ENCODE results near the gene TMEM145.
"Not testable (repeated sequence)": the region's sequence is repeated elsewhere in the genome, so short reads cannot be mapped to it uniquely, and the experiment has no call there.

Gene TMEM145

DNA sequence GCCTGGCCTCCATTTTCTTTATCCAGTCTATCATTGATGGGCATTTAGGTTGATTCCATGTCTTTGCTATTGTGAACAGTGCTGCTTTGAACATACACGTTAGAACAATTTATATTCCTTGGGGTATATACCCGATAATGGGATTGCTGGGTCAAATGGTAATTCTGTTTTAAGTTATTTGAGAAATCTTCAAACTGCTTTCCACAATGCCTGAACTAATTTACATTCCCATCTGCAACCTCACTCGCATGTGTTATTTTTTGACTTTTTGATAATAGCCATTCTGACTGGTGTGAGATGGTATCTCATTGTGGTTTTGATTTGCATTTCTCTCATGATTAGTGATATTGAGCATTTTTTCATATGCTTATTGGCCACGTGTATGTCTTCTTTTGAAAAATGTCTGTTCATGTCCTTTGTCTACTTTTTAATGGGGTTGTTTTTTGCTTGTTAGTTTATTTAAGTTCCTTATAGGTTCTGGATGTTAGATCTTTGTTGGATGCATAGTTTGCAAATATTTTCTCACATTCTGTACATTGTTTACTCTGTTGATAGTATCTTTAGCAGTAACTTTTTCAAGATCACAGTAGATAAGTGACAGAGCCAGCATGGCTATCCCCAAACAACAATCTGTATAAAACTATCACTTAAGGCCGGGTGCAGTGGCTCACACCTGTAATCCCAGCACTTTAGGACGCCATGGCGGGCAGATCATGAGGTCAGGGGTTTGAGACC is 26.2 kb downstream of the TMEM145 start:
- not testable (repeated sequence) for DNase-seq

DNA sequence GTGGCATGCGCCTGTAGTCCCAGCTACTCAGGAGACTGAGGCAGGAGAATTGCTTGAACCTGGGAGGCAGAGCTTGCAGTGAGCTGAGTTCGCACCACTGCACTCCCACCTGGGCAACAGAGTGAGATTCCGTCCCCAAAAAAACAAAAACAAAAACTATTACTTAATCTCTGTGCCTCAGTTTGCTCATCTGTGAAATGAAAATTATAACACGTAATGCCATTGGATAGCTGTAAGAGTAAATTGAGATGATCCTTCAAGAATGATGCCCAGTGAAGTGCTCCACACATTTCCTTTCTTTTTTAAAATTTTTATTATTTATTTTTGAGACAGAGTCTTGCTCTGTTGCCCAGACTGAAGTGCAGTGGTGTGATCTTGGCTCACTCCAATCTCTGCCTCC is 26.8 kb downstream of the TMEM145 start:
- not testable (repeated sequence) for DNase-seq

GRCh38 chr19:42343344-42344110 is 30.4 kb downstream of the TMEM145 start:
- DNase-seq, result no peak

DNA sequence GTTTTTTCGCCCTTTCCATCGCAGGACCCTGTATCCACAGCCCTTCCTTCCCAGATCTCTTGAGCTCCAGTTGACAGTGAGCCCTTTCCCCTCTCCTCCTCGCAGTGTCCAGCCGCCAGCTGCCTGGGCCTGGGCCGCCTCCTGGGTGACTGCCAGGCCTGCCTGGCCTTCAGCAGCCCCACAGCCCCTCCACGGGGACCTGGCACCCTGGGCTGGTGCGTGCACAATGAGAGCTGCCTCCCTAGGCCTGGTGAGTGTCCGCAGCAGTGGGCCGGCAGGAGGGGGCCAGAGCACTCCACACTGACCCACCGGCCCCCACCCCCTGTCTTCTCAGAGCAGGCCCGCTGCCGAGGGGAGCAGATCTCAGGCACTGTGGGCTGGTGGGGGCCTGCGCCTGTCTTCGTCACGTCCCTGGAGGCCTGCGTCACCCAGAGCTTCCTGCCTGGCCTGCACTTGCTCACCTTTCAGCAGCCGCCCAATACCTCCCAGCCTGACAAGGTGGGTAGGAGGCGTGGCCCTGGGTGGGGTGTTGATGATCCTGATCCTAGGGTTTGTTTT is 31.3 kb downstream of the TMEM145 start:
- no peak for DNase-seq

DNA sequence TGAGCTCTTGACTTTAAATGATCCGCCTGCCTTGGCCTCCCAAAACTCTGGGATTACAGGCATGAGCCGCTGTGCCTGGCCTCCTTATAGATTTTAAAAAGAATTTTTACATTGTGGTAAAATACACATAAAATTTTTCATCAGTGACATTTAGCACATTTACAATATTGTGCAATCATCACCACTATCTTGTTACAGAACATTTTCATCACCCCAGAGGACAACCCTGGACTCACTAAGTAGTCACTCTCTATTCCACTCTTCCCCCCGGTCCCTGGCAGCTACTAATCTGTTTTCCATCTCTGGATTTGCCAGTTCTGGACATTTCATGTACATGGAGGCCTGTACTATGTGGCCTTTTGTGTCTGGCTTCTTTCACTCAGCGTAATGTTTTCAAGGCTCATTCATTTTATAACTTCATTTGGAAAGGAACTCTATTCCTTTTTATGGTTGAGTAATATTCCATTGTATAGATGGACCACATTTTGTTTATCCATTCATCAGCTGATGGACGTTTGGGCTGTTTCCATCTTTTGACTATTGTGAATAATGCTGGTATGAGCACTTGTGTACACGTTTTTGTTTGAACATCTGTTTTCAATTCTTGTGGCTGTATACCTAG is 32.2 kb downstream of the TMEM145 start:
- peak in 1 of 4 experiments; percentile 7 for DNase-seq

GRCh38 chr19:42348211-42348610 is 35.1 kb downstream of the TMEM145 start:
- no peak for DNase-seq

DNA sequence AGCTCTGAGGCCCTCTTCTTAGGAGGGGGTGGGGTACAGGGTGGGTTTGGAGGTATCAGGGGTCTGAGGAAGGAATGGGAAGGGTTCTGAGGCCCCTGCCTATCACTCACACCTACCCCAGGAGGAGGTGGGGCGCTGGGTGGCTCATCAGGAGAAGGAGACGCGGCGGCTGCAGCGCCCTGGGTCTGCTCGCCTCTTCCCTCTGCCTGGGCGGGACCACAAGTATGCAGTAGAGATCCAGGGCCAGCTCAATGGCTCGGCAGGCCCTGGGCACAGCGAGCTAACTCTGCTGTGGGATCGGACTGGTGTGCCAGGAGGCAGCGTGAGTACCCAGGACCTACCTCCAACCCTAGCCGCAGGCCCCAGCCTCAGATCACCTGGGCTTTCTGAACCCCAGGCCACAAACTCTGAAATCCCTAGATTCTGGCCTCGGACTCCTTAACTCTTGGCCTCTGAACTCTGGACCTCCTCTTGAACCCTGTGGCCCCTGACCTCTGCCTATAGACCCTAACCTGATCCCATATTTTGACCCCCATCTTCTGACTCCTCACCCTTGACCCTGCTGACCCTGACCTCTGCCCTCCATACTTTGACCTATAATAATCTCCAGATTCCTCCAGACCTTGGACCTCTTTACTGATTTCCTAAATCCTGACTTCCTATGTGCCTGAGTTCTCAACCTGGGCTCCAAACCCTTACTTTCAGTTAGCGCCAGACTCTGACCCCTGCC is 36.4 kb downstream of the TMEM145 start:
- DNase-seq, result no peak

DNA sequence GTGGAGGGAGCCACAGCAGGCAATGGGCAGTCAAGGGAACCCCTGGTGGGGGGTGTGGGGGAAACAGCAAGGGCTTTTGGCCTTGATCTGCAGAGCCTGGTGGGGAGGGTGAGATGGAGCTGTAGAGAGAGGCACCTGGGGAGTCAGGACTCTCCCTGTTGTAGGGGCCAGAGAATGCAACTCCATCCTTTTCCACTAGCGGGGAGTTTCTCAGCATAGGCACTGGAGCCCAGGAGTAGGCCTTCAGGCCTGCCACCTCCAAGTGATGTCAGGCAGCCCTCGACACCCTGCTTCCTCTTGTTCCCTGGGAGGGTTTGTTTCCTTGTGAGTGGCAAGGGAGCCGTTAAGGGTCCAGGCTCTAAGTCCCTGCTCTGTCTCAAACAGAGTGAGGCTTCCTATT is 37.3 kb downstream of the TMEM145 start:
- DNase-seq, result no peak

DNA sequence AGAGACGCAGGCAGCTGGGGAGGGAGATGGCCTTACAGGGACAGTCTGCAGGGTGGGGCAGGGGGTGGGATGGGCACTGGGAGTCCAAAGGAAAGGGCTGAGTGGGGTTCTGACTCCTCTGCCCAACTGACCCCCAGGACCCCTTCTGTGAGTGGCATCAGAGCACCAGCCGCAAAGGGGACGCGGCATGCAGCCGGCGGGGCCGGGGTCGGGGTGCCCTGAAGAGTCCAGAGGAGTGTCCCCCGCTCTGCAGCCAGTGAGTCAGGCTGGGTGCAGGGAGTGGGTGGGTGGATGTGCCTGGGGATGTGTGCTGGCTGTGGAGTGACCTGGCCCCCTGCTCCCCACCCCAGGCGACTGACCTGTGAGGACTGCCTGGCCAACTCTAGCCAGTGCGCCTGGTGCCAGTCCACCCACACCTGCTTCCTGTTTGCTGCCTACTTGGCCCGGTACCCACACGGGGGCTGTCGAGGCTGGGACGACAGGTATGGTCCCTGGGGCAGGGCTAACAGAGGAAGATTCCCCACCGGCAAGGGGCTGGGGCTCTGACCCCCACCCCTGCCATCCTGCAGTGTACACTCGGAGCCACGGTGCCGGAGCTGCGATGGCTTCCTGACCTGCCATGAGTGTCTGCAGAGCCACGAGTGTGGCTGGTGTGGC is 38.1 kb downstream of the TMEM145 start:
- DNase-seq, result no peak

DNA sequence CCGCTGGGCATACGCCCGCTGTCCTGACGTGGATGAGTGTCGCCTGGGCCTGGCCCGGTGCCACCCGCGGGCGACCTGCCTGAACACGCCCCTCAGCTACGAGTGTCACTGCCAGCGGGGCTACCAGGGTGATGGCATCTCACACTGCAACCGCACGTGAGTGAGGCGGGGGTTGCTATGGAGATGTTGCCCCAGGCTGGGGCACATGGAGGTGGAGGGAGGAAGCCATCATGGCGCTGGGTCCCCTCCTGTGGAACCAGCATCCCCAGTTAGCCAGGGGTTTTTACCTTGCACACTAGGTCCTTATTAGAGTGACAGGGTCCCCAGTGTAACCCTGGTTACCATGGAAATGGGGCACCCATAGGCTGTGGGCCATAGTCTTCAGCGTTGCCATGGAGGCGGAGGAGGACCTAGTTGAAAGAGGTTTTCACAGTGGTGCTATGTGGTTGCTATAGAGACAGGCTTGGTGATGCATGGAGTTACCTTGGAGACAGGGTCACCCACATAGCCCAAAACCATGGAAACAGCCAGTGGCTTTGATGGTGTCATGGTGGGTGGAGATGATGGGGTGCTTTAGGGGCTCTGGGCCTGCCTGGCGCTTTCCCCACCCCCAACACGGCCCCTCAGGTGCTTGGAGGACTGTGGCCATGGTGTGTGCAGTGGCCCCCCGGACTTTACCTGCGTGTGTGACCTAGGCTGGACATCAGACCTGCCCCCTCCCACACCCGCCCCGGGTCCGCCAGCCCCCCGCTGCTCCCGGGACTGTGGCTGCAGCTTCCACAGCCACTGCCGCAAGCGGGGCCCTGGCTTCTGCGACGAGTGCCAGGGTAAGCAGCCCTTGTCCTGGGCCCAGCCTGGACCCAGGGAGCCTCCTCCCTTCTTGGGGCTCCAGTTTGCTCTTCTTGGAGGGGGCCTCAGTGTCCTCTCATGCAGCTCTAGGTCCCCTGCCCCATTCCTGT is 39.5 kb downstream of the TMEM145 start:
- no peak for DNase-seq

DNA sequence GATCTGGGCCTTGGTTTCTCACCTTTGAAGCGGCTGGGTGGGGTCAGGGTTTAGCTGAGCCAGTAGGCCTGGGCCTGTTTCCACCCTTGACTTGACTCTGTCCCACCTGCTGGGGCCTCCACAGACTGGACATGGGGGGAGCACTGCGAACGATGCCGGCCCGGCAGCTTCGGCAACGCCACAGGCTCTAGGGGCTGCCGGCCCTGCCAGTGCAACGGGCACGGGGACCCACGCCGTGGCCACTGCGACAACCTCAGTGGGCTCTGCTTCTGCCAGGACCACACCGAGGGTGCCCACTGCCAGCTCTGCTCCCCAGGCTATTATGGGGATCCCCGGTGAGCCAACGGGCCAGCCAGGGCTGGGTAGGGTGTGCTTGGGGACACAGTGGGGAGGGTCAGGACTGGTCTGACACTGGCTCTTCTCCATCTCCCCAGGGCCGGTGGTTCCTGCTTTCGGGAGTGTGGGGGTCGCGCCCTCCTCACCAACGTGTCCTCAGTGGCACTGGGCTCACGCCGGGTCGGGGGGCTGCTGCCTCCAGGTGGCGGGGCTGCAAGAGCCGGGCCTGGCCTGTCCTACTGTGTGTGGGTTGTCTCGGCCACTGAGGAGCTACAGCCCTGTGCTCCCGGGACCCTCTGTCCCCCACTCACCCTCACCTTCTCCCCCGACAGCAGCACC is 40.4 kb downstream of the TMEM145 start:
- DNase-seq, result no peak

GRCh38 chr19:42355896-42356295 is 42.8 kb downstream of the TMEM145 start:
- DNase-seq, result no peak

- no peak for DNase-seq
Observed at GRCh38 chr19:42356686-42357085, 43.6 kb downstream of the TMEM145 start.

DNA sequence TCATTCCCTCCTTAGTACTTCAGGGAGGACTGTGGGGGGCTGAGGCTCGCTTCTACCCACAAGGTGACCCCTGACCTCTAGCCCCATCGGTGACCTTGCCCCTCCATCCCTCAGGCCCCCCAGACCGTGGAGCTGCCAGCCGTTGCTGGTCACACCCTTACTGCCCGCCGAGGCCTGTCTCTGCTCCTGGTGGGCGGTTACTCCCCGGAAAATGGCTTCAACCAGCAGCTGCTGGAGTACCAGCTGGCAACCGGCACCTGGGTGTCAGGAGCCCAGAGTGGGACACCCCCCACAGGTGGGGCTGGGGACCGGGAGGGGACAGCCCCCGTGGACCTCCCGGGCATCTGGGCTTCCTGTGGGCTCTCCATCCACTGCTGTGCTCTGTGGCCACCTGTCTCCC is 44.2 kb downstream of the TMEM145 start:
- DNase-seq, result no peak

- no peak for DNase-seq
Observed at GRCh38 chr19:42360787-42361544, 47.9 kb downstream of the TMEM145 start.

- no peak for DNase-seq
Observed at GRCh38 chr19:42361545-42361910, 48.4 kb downstream of the TMEM145 start.

GRCh38 chr19:42362342-42362741 is 49.2 kb downstream of the TMEM145 start:
- no peak for DNase-seq

GRCh38 chr19:42362891-42363440 is 49.9 kb downstream of the TMEM145 start:
- DNase-seq, result no peak
